Upper lobe of left lung (tissue), 4 donors: ENCODE data around the gene TTC39A.

ENCODE experiments used
- CTCF ChIP-seq, 6 experiments: fragments of 450-650 bp in 4 of 6; fragments of 200-600 bp in 2 of 6; sonication (generic) in 2 of 6; IDR thresholded peaks; one replicate each; pipeline ENCODE4 v1.5.1; 2016 to 2019; ENCODE audit warnings: antibody characterized with exemption in 6 of 6
- POLR2A ChIP-seq, 4 donors: fragments of 450-650 bp; IDR thresholded peaks; one replicate each; pipeline ENCODE4 v1.5.1; 2016 to 2017; ENCODE audit warnings: antibody characterized with exemption in 4 of 4, mild to moderate bottlenecking in 2 of 4

DNA sequence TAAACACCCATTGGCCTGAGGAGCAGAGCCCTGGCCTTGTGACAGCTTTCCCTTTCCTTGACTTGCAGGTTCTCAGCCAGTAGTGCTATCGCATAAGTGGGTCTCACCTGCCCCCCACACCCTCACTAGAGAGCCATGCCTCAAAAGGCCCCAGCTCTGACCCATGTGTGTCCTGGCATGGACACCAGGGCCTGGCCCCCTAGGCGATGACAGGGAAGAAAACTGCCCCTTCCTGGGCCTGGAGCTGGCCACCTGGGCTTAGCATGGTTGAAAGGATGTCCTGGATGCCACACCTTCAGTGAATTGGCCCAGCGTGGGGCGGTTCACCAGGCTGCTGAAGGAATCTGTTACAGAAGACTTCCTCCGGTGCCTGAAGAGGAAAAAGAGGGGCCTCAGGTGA, 18.5 kb downstream of the TTC39A start:
- TF ChIP-seq CTCF (IDR thresholded peaks at IDR 0.05) (no peak), POLR2A (IDR thresholded peaks at IDR 0.05) (no peak)
